ENCODE data around the gene PPP1R3C.

Gene PPP1R3C

DNA sequence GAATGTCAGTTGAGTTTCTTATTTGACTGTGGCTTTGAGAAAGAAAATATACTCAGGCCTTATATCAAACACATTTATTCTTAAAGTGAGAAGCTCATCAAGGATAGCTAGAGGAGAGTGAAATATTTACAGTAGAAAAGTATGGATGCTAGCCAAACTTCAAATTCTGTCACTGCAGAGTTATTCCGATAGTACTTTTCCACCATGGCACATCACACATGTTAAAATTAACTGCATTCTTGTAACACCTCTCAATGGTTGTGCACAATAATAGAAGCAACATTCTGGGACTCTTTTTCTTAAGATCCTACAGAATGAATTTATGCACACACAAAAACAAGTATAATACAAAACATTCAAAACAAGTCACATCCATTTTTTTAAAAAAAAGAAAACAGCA, 4.5 kb downstream of the PPP1R3C start:
- FAIRE-seq: no peak

DNA sequence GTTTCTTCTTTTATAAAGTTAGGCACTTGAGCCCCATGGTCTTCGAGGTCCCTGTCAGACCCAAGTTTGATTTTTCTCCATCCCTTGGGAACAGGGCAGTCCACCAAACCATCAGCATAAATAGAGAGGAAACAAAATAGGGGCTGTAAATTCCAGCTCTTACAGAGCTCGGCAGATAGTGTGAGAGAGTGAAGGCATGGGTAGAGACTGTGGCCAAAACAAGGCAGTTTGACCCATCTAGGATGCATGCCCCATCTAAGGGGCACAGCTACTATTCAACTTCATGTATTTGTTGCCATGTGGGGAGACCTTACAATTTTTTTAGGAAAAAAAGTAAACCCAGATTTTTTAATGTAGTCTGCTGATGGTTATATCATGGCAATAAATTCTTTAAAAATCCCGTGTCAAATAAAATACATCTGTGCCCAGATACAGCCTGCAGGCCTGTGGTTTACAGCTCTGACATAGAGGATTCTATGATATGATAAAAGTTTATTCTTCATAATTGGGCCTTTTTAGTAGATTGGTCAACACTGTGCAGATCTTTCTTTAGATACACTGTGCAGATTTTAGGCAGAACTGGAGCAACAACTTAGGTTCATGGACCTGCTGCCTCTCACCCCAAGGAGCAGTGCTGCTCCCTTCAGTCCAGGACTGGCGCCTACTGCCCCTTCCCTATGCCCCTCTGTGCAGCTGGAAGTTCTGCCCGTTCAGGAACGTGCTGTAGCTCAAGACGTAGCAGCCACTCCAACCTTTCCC, 5.3 kb downstream of the PPP1R3C start:
- FAIRE-seq: no peak

DNA sequence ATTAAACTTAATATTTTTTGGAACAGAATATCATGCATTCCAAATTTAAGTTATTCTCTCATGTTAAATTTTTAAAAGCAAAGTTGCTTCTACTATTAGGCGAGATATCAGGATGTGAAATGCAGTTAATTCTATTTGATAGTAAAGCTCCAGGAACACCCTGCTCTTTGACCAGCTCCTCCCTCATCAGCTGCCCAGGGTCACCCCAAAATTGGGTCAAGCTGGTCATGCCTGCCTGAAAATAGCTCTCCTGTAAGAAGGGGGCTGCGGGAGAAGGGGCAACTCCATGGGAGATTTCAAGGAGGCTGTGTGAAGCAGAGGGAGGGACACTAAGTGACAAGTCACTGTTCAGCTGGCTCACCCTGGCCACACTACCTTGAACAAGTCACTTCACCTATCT, 5.9 kb downstream of the PPP1R3C start:
- FAIRE-seq: no peak

- no peak for FAIRE-seq
These were observed 8.2 kb downstream of the PPP1R3C start for GRCh38 chr10:91624633-91625032.

- no peak for FAIRE-seq
These were observed 10.3 kb downstream of the PPP1R3C start for GRCh38 chr10:91622601-91623000.

DNA sequence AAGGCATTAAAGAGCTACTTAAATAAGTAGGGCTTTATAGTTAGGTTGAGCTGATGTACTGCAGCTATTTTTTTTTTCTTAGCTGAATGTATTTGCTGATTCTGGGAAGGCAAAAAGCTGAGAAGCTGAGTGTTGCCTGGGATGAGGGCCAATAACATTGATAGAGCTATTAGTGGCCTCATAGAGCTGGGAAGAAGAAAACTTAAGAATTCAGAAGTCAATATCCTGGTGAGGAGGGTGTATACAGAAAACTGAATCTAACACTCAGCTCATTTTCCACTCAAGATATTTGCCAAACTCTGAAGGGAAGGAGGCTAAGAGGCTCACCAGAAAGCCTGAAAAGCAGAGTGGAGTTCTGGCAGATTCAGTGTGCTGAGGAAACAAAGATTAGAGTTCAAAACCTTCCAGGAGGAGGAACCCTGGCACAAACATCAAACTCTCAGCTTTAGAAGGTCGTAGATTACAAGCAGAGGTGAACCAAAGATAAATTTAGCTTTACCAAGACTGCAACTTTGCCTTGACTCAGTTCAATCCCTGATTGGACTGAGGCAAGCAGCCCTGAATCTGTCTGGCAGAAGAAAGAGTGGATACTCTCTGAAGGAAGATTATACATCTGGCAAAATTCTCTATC, 11.3 kb downstream of the PPP1R3C start:
- FAIRE-seq: no peak

DNA sequence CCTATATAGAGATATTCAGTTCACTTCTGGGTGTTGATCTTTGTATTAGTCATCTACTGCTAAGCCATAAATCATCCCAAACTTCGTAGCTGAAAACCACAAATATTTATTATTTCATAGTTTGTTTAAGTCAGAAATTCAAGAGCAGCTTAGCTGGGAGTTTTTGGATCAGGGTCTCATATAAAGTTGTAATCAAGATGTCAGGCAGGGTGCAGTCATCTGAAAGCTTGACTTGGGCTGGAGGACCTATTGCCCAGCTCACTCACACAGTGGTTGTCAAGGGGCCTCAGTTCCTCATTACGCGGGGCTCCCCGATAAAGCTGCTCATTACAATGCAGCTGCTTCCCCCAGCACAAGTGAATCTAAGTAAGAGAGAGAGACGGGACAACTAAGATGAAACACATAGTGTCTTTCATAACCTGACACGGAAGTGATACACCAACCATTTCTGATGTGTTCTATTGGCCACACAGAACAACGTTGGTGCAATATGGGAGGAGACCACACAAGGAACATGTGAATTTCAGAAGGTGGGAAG, 15.7 kb downstream of the PPP1R3C start:
- no peak for FAIRE-seq

GRCh38 chr10:91616137-91616536, 16.7 kb downstream of the PPP1R3C start:
- FAIRE-seq: no peak

DNA sequence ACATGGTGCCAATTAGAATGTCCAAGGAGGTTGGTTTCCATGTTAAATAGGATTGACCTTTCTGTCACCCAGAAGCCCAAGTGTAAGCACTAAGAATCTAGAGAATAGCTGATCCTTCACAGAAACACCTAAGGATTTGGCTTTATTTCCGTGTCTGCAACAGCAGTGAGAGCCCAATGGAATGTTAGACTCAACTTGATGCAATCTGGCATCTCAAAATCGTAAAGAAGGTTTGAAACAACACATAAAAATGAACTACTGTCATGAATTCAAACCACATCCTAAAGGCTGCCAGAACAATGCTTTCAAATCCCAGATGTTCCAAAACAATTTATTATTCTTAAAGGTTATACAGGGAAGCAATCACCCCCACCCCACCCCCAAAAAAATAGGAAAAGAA, 18.6 kb downstream of the PPP1R3C start:
- FAIRE-seq: no peak

GRCh38 chr10:91613411-91614187, 19.3 kb downstream of the PPP1R3C start:
- FAIRE-seq: no peak

DNA sequence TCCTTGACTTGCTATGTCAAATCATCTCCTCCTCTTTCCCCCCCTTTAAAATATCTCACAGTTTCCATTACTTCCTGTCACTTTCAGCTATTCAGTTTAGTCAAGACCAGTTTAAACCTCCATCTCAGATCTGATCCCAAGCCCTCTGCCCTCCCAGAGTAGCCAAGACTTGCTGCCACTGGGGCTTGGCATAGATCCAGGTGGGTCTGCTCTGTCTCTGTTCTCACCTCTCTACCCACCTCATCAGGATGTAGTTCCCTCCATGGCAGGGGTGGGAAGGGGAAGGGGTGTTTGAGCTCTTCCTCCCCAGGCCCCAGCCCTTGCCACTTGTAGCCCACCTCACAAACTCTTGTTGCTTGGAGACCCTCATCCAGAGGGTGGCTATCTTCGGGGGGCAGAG, 22.0 kb downstream of the PPP1R3C start:
- FAIRE-seq: no peak

DNA sequence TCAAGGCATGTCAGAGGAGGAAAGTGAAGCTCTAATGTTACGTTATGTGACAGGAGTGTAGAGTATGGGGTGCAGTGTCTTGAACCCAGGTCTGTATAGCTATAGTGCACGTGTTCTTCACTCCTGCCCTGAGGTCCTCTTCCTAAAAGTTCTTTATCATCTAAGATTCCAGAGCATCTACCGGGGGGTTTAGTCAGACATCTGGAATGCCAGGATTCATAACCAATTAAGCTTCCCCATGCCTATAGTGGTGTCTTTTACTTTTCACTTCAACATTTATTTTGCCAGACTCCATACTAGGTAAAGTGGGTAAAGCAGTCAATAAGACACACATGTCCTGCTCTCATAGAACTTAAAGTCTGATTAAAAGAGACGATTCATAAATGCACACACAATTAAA, 22.4 kb downstream of the PPP1R3C start:
- no peak for FAIRE-seq

DNA sequence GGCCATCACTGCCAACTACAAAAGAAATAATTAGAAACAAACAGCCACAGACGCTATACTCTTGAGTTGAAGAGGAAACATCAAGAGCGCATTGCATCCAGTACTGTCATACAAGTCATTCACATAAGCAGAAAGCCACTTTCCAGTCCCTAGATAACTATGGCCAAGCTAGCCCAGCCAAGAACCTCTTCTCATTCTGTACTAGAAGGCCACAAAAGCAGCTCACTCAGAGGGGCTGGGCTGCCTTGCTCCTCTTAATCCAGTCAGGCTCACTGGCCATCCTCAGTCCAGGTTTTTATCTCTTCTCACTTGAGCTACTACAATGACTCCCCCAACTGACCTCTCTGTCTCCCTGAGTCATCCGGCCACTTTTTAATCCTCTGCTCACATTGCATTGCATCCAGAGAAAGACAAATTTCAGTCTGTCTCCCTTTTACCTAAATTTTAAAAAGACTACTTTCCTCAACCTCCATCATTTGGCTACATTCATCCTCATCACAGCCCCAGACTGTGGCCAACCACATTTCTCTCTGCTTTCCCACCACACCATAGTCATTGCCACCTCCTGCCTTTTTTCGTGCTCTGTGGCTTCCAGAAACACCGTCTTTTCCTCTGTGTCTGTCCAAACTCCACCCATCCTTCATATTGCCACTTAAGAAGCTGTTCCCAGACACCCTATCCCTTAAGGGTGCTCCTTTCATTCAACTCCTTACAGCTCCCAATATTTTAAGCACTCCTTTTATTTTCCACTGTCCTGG, 25.0 kb downstream of the PPP1R3C start:
- FAIRE-seq: no peak

- FAIRE-seq: no peak
These were observed 26.9 kb downstream of the PPP1R3C start for GRCh38 chr10:91605968-91606367.

DNA sequence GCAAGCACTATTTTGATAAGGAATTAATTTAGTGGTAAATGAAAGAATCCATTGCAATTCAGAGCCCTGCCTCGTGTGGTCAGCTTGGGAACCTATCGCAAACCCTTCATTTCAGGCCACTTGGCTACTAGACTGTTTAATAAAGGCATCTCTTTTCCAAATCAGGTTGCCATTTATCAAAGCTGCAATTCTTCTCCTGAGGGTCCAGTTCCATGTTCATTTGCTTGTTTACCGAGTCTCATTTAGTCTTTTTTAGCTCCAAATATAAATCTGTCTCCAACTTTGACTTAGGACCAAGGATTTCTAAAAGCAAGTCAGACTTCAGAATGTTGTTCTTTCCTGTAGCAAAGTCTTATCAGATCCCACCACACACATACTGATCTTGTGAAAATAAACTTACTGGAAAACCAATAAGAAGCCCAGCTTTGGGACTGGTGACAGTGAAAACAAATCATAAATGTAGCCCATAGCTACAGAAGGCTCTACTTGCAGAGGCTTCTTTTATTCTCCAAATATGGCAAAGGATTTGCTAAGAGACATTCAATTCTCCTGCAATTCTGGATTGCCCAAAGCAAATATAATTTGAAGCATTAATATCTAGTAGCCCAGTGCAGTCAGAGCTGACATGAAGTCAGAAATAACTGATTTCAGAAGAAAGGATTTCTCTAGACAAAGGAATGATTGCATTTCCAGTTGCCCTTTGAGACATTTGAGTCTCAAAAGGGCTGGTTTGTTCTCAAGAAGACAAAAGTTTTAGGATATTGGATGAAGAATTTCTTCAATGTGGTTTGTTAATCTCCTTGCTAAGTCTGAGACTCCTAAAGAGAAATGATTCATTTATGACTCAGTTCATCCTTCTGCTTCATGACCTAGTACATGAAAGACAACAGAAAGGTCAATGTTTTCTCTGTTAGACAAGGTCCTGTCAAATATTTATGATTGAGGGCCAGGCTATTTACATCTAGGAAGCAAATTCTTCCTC, 28.0 kb downstream of the PPP1R3C start:
- no peak for FAIRE-seq

DNA sequence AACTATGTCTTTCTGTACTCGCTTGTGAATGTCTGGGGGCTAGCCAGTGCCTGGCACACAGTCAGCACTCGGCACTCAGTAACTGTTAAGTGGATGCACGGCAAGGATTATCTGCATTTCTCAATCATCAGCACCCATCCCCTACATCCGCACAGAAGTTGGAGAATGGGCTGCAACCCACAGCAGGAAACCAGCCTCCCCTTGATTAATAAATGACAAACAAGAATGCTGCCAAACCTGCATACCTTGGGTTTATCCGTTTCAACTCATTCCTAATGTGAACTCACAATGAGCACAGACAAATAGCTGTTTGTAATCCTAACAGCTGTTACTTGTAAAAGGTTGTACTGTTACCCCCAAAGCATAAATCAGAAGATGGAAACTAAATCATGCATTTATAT, 28.9 kb downstream of the PPP1R3C start:
- FAIRE-seq: no peak

DNA sequence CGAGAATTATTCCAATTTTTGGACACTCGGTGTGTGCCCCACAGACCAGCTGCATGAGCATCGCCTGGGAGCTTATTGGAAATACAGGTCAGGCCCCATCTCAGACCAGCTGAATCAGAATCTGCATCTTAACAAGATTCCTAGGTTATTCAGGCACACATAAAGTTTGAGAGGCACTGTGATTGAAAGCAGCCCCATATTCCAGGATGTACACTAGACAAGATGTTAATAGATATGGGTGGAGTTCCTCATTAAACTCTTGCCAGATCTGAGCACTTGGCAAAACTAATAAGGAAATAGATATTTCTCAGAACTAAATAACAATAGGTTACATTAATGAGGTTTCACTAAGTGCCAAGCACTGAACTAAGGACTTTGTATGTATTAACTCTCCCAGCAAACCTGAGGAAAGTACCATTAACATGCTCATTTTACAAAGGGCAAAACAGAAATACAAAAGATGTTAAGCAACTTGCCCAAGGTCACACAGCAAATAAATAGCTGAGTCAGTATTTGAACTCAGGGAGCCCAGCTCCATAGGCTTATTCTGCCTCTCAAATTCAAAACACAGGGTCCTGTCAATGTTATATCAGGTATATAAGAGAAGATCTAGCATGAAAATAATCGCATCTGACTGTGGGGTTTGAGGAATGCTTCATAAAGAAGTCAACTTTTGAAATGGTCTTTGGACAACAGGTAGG, 29.9 kb downstream of the PPP1R3C start:
- no peak for FAIRE-seq

DNA sequence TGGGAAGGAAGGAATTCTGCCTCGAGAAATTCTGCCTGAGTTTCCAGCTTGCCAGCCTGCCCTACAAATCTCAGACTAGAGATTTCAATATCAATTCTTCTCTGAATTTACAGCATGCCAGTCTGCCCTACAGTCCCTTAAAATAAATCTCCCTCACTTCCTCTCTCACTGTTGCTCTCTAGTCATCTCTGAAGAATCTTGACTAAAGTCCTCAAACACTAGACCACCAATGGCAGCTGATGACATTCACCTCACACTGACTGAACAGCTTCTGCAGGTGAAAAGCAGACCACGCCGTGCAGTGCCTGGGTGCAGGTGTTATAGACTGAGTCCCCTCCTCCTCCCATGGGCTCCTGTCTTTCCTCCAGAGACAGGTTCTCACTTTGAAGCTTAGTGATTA, 30.4 kb downstream of the PPP1R3C start:
- no peak for FAIRE-seq

GRCh38 chr10:91601212-91601611, 31.7 kb downstream of the PPP1R3C start:
- FAIRE-seq: no peak

- no peak for FAIRE-seq
These were observed 34.5 kb downstream of the PPP1R3C start for GRCh38 chr10:91598211-91598977.

Measured in A204.1 (cell line).